Measurements from ENCODE around the gene RASSF7. TPM values are rescaled to one million over a fixed set of nuclear protein-coding genes. Genes with fewer than 3 reads are reported as not detected.

Gene RASSF7
- total RNA-seq, 2 experiments from 2014 or later: 15.1 to 18.0 TPM

GRCh38 chr11:535519-536454 is 25.0 kb upstream of the RASSF7 start, which contains the start of gene HRAS:
Gene HRAS, minus strand, starts transcription at chr11:535576.
- peaks cover 32% of the 10 kb centered on the region for H3K4me1 ChIP-seq (ENCODE audit: insufficient read depth, low read length, poor library complexity, severe bottlenecking)
- H3K36me3 ChIP-seq (ENCODE audit: insufficient read depth, low read length): peaks cover 17% of the 10 kb centered on the region; the same call in 1 of the 2 replicates
- peak within 1 kb of the TSS; percentile 94 for H3K4me2 ChIP-seq (ENCODE audit: low read length)
- POLR2A ChIA-PET: interaction anchor here (0.5 to 1.0 kb wide), 3 partner anchors 29 to 129 kb away, joined by 3 to 6 read pairs (median 4); partner anchors contain the start of gene RNH1
- peak within 1 kb of the TSS; percentile 94 for H3K4me3 ChIP-seq (ENCODE audit: low read depth, low read length, poor library complexity, severe bottlenecking)
- no TSS peak for BruUV-seq (replicated peaks)
- H4K20me1 ChIP-seq (ENCODE audit: insufficient read depth, low read length): no peaks in the 10 kb centered on the region
- peak; percentile 97 for DNase-seq (ENCODE audit: low spot score)
- peak within 1 kb of the TSS; percentile 5; the same call in 1 of the 2 replicates for H2AFZ ChIP-seq (ENCODE audit: low read length)
- no peaks in the 10 kb centered on the region for H3K9me2 ChIP-seq (ENCODE audit: insufficient read depth, low read length)
- CTCF ChIA-PET (ENCODE audit: unreplicated experiment): interaction anchor here (0.6 kb wide), 2 partner anchors 24 to 198 kb away, joined by 4 to 11 read pairs; no protein-coding TSS in a partner anchor
- H3K9me3 ChIP-seq (ENCODE audit: low read length): no peaks in the 10 kb centered on the region
- TF ChIP-seq EZH2phosphoT487 (IDR thresholded peaks at IDR 0.05; ENCODE audit: borderline replicate concordance, low read depth, low read length) (no peak), CTCF (conservative IDR thresholded peaks at IDR 0.05; ENCODE audit: low read length) (no peak)
- intact Hi-C loops (cut with micrococcal nuclease; ENCODE audit: unreplicated experiment): loop anchor here (5.0 kb wide), 1 partner anchor 88 kb away; no protein-coding TSS in a partner anchor
- no peaks in the 10 kb centered on the region for H3K79me2 ChIP-seq (ENCODE audit: insufficient read depth, low read depth, low read length)
- peak within 1 kb of the TSS; percentile 80 for H3K27ac ChIP-seq (ENCODE audit: low read depth, low read length, poor library complexity, severe bottlenecking)

GRCh38 chr11:536841-537621 is 23.7 kb upstream of the RASSF7 start, which contains the start of gene LRRC56:
Gene LRRC56, plus strand, starts transcription at chr11:537527. Its CDS starts 3,158 bp downstream, at chr11:540685.
- POLR2A ChIA-PET: no interaction called here

More at GRCh38 chr11:536841-537621, 23.7 kb upstream of the RASSF7 start, which contains the start of gene LRRC56:
- peak; percentile 96 for DNase-seq (ENCODE audit: low spot score)
- Histone ChIP-seq H3K79me2 (ENCODE audit: insufficient read depth, low read depth, low read length) (no peaks in the 10 kb centered on the region), H3K9me2 (ENCODE audit: insufficient read depth, low read length) (no peaks in the 10 kb centered on the region), H3K4me3 (ENCODE audit: low read depth, low read length, poor library complexity, severe bottlenecking) (peak within 1 kb of the TSS; percentile 77), H3K9me3 (ENCODE audit: low read length) (no peaks in the 10 kb centered on the region), H3K36me3 (ENCODE audit: insufficient read depth, low read length) (peaks cover 17% of the 10 kb centered on the region; the same call in 1 of the 2 replicates), H2AFZ (ENCODE audit: low read length) (peak within 1 kb of the TSS; percentile 75), H3K4me1 (ENCODE audit: insufficient read depth, low read length, poor library complexity, severe bottlenecking) (peaks cover 32% of the 10 kb centered on the region), H3K4me2 (ENCODE audit: low read length) (peak within 1 kb of the TSS; percentile 94), H3K27ac (ENCODE audit: low read depth, low read length, poor library complexity, severe bottlenecking) (peak within 1 kb of the TSS; percentile 80), H4K20me1 (ENCODE audit: insufficient read depth, low read length) (no peaks in the 10 kb centered on the region)
- CTCF ChIA-PET (ENCODE audit: unreplicated experiment): no interaction called here
- intact Hi-C loops (cut with micrococcal nuclease; ENCODE audit: unreplicated experiment): loop anchor here (1.0 to 5.0 kb wide), 2 partner anchors 31 to 90 kb away; no protein-coding TSS in a partner anchor
- no TSS peak for BruUV-seq (replicated peaks)
- TF ChIP-seq EZH2phosphoT487 (IDR thresholded peaks at IDR 0.05; ENCODE audit: borderline replicate concordance, low read depth, low read length): no peak
- TF ChIP-seq CTCF (conservative IDR thresholded peaks at IDR 0.05; ENCODE audit: low read length): no peak

All from OCI-LY7 (cell line).